SU-DHL-6 (cell line): ENCODE measurements around the gene HHLA2.

Experiments
- CTCF ChIP-seq: fragments of 200-600 bp; sonication (generic); IDR thresholded peaks from one replicate; pipeline ENCODE4 v1.5.1; 2017; ENCODE audit warnings: antibody characterized with exemption, mild to moderate bottlenecking, low read length, moderate library complexity; ENCODE audit not compliant: insufficient read depth, poor library complexity, severe bottlenecking
- EZH2phosphoT487 ChIP-seq: fragments of 200-600 bp; sonication (generic), shearing (Covaris generic); conservative IDR thresholded peaks from 2 replicates; pipeline ENCODE4 v1.6.1; 2018; ENCODE audit warnings: mild to moderate bottlenecking, antibody characterized with exemption, low read length, moderate library complexity, mixed read lengths

GRCh38 chr3:108412121-108412750, 115.9 kb downstream of the HHLA2 start:
- no peak for TF ChIP-seq CTCF
- TF ChIP-seq EZH2phosphoT487: no peak
